H1 (cell line): ENCODE measurements around the gene CEP170. TPM values are rescaled to one million over a fixed set of nuclear protein-coding genes. Genes with fewer than 3 reads are reported as not detected.

Experiments used
- polyA plus RNA-seq, 7 experiments: library from polyadenylated mRNA; depleted of rRNA in 3 of 7; stranded (reverse) in 5 of 7; unstranded in 2 of 7; fragments of >200 nt in 5 of 7; fragments of 200-250 nt in 2 of 7; gene quantifications; 1 replicate in 5 of 7; 2 replicates in 1 of 7; 4 replicates in 1 of 7; pipeline versions ENCODE4 v1.2.1 to v1.2.3, GENCODE V29; 2011 to 2013; ENCODE audit warnings: missing spikeins in 2 of 7, mixed read lengths in 2 of 7
- small RNA-seq: library from polyadenylated mRNA; stranded (forward); fragments of <200 nt; extraction: miRNeasy Mini kit (QIAGEN cat#:217004); gene quantifications from one replicate; pipeline ENCODE3, GENCODE V24; 2013; ENCODE audit not compliant: insufficient read depth
- total RNA-seq: library from RNA; stranded (reverse); fragmentation: NEBNext Ultra II Directional; extraction: Animal tissue kit (Norgen Biotek cat#: 25700); gene quantifications from 2 replicates; pipeline ENCODE4 v1.2.1, GENCODE V29; 2021

The CEP170 gene
- total and polyA plus RNA-seq, 2 of the 8 experiments (the other 6 are each of a cell fraction or from before 2014, with no cell fraction given) = 33.1 to 97.2 TPM

Small RNA genes within 50 kb of the gene (small RNA-seq; reads per million reads assigned to genes)
- gene RNU6-747P = not detected

Other genes with a start within 250 kb of the CEP170 start
- 13.5 and 15.6 TPM in 2 replicates for gene SDCCAG8, start 760 bp upstream of the CEP170 start, total RNA-seq
- gene SDCCAG8, start 760 bp upstream of the CEP170 start, polyA plus RNA-seq (2011; rRNA removed) = 21.0 and 26.2 TPM in 2 replicates